GM18951 (cell line): ENCODE results near the gene ARRB1.

Experiments used
- POLR2A ChIP-seq: IDR thresholded peaks from 4 replicates; pipeline ENCODE4 v1.6.1; 2011; ENCODE audit warnings: mild to moderate bottlenecking; ENCODE audit not compliant: insufficient read length, insufficient read depth; ENCODE audit errors: extremely low read depth
- in situ Hi-C: fragments of 300-500 bp; cut with MboI; formaldehyde crosslinking; loops from one replicate; pipeline ENCODE4 v1.12.0; 2022; ENCODE audit warnings: low sequenced_read_pairs, mixed read lengths, inconsistent platforms; ENCODE audit not compliant: unreplicated experiment

ARRB1 gene

DNA sequence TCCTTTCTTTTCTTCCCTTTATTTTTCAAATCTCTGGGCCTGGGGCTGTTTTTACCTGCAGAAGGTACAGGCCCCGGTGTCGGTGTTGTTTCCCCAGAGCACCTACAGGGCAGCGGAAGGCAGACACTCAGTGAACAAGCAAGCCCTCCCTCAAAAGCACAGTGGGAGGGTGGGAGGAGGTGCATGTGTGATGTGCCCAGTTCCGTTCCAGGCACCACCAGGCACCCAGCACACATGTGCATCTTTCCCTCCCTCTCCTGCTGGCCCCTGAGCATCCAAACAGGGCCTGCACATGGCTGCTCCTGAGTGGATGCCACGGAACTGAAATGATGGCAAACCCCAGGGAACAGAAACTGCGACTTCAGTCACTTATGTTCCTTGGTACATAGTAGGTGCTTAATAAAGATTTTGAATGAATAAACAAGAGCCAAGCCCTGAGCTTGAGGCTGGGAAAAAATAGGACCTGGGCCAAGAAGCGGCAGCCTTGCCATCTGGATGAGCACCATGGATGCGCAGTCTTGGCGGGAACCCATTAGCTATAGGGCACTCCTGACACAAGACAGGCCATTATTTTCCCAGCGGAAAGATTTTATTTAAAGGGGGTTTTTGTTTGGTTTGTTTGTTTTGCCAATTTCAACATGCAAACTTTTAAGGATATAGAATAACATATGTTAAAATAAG, 47.8 kb downstream of the ARRB1 start:
- in situ Hi-C loops: no loop called here
- TF ChIP-seq POLR2A: no peak

DNA sequence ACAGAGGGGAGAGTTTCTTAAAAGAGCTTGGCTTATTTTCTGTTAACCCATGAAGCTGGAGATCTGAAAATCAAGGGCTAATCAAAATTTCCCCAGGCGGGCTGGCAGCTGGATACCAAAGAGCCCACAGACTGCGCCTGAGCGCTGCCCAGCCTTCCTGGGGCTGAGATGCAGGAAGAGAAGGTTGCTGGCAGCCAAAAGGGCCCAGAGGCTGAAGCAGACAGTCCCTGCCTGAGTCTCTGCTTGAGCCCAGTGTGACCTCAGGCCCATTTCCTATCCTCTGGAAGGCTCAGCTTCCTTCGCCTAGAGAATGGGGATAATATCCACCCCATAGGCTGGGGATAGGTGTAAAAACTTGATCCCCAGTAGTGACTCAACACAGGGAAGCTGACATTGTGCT, 49.1 kb downstream of the ARRB1 start:
- in situ Hi-C loops: no loop called here
- no peak for TF ChIP-seq POLR2A

DNA sequence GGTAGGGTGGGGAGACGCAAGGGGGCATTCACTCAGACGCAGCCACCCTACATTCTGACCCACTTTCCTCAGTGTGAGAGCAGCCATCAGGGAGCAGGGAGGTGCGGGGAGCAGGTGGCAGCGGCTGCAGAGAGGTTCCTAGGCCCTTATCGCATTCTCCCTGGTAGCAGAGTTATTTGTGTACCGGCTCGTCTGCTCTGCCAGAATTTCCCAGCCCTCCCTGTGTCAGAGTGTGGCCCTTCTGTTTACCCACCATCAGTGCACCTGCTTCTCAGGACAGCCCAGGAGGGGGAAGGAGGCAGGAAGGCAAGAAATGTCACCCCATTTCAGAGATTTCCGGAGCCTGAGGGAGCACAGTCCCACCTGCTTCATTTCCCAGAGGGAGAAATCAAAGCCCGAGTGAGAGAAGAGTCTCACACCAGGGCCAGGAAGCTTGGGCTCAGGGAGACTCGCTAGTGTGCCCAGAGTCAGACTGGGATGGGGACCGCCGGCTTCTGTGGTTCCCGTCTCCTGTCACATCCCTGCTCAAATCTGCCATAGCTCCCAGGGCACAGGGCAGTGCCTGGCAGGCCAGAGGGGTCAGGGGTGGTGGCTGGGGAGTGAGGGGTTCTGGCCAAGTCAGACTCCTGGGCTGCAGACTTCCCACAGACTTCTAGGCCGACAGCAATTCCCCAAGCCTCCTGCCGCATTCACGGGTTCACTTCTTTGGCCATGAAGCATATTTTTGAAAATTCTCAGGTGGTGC, 49.7 kb downstream of the ARRB1 start:
- TF ChIP-seq POLR2A: no peak
- in situ Hi-C loops: no loop called here

DNA sequence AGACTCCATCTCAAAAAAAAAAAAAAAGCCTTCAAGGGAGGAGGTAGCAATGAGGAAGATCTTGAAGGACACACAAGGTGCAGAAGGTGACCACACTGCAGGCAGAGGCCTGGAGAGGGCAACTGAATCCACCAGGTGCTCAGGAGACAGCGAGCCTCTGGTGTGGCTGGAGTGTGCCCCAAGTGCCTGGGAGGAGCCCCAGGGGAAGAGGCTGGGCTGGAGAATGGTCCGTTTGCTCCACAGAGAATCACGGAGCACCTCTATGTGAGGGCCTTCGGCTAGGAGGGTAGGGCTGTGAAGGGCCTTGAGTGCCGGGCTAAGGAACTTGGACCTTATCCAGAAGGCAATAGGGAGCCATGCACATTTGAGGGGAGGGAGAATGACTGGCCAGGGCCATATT, 50.3 kb downstream of the ARRB1 start:
- in situ Hi-C loops: no loop called here
- TF ChIP-seq POLR2A: no peak

DNA sequence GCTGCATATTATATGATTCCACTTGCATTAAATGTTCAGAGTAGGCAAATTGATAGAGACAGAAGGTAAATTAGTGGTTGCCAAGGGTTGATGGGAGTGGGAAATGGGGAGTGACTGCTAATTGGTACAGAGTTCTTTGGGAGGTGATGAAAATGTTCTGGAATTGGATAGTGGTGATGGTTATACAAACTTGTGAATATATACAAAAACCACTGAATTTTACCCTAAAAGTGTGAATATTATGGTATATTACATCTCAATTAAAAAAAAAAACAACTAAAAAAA, 52.5 kb downstream of the ARRB1 start:
- TF ChIP-seq POLR2A: no peak
- in situ Hi-C loops: no loop called here

DNA sequence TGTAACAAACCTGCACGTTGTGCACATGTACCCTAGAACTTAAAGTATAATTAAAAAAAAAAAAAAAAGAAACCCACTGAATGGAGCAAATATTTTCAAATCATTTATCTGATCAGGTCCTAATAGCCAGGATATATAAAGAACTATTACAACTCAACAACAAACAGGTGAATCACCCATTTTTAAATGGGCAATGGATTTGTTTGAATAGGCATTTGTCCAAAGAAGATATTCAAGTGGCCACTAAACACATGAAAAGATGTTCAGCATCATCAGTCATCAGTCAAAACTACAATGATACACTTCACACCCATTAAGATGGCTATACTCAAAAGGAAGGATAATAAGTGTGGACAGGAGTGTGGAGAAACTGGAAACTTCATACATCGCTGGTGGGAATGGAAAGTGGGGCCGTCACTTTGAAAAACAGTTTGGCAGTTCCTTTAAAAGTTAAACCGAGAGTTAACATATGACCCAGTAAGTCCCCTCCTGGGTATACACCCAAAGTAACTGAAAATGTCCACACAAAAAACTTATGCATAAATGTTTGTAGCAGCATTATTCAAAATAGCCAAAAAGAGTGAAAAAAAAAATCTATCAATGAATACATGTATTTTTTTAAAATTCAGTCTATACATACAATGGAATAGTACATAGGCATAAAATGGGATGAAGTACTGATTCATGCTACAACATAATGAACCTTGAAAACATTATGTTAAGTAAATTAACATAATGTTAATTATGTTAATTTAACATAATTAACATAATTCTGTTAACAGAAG, 53.1 kb downstream of the ARRB1 start:
- in situ Hi-C loops: no loop called here
- TF ChIP-seq POLR2A: no peak

DNA sequence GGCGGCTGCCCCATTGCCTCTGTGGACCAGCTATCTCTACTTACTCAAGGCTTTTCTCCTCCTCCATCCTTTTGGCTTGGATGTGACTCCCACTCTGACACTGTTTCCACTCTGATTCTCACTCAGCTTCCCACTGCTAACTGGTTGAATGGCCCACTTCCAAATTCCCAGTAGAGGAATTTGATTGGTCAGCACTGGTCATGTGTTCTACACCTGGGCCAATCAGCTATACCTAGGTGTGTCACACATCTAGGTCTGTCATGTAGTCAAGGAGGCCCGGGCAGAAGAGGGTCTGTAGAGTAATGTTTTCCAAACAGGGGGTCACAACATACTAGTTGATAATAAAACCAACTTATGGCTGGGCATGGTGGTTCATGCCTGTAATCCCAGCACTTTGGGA, 57.6 kb downstream of the ARRB1 start:
- TF ChIP-seq POLR2A: no peak
- in situ Hi-C loops: no loop called here

DNA sequence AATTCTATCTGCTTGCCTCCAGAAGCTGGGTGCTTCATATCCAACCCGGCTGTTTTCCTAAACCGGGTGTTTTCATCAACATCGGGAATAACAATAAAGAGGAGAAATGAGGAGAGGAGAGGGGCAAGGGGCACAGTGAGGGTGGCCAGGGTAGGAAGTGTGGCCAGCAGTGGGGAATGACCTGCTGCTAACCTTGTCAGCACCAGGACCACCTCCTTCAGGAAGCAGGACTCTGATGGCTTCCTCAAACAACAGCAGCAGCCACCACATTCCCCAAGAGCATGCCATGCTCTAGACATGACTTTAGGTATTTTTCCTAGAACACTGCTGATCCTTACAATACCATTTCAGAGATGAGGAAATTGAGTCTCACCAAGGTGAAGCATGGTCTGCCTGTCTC, 58.5 kb downstream of the ARRB1 start:
- TF ChIP-seq POLR2A: no peak
- in situ Hi-C loops: no loop called here

DNA sequence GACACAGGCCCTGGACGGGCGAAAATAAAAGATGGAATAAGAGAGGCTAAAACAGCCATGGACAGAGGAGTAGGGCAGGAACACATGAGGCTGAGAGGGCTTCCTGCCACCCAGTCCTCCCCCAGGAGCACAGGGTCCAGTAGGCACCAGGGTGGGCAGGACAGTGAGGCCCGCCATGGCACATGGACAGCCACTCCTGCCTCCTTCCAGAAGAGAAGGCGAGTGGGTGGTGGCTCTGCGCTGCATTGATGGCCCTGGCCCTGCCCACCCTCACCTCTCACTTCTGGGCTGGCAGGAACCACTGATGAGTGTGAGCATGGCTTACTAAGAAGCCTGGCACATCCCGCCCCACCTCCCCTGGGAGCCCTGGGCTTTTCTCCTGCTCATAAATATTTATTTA, 59.7 kb downstream of the ARRB1 start:
- no peak for TF ChIP-seq POLR2A
- in situ Hi-C loops: no loop called here

DNA sequence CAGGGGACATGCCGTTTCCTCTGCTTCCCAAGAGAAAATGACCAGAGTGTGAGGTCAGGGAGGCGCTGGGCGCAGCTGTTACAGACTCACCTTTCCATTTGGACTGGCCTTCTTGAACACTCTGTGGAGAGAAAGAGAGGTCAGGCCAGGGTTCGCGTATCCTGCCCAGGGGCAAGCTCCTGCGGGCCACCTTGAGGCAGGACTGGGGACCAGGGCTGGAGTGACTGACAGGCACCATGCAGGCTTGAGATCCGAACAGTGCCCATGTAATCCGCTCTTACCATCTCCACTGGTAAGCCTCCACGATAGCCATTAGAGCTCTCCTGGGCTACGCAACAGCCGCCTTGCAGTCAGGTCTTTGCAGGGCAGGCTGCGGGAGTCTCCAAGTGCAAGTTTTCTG, 61.5 kb downstream of the ARRB1 start:
- in situ Hi-C loops: no loop called here
- no peak for TF ChIP-seq POLR2A

DNA sequence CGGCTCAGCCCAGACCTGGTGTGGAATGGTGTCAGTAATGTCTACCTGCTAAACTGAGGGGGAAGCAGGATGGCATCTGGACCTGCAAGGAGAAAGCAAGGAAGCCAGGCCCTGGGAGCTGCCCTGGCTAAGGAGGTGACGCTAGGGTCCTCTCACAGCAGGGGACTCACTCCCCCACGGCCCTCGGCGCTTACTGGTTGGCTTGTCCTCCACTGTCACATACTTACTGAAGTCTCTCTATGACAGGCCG, 62.0 kb downstream of the ARRB1 start:
- in situ Hi-C loops: no loop called here
- TF ChIP-seq POLR2A: no peak

DNA sequence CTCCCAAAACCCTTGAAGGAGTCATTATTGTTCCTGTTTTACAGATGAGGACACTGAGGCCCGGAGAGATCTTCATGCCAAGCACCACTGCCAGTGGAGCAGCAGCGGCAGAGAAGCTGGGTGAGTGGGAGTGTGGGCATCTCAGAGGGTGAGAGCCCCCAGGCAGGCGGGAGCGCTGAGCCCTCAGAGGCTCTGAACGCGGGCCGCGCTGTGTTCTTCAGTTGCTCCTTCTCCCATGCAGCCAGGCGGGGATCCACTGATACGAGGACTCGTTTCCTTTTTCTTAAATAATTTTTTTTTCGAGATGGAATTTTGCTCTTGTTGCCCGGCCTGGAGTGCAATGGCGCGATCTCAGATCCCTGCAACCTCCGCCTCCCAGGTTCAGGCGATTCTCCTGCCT, 63.9 kb downstream of the ARRB1 start:
- in situ Hi-C loops: no loop called here
- no peak for TF ChIP-seq POLR2A

DNA sequence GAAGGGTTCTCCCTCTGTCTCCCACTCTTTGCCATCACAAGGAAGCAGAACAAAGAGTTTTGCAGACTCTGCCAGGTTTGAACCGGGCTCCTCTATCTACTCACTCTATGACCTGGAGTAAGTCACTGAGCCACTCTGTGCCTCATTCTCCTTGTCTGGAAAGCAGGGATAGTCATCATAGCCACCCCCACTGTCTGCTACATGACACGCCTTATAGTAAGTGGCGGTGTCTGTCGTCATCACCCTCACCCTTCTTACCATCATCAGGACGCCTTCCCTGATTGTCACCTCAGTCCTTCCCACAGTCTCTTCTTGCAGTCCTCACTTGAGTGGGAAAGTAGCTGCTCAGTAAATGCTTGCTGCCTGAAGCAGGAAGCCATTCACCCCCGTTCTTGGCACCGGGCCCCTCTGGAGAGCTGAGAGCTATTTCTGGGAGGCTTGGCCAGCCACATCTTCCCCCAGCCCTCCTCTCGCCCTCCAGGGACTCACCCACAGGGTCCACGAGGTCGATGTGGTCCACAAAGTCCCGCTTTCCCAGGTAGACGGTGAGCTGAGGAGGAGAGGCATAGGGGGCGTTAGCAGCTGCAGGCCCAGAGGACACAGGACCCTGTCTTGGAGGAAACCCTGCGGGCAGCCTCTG, 64.5 kb downstream of the ARRB1 start:
- in situ Hi-C loops: no loop called here

More for the DNA sequence above, 64.5 kb downstream of the ARRB1 start:
- TF ChIP-seq POLR2A: no peak
